ENCODE measurements around the gene REN. TPM values are rescaled to one million over a fixed set of nuclear protein-coding genes. Genes with fewer than 3 reads are reported as not detected.
A peak's percentile ranks its signal among the peaks of the same experiment; 100 is the strongest.

REN gene
- total RNA-seq, 1 donor from 2014 or later, result not detected

GRCh38 chr1:204110894-204111633, 55.1 kb downstream of the REN start:
- DNase-seq (ENCODE audit: low spot score, unreplicated experiment), result no peak

GRCh38 chr1:204108312-204109141, 57.6 kb downstream of the REN start:
- H3K4me1 Mint-ChIP-seq (ENCODE audit: low read depth), result peaks cover 18% of the 10 kb centered on the region
- H3K36me3 Mint-ChIP-seq (ENCODE audit: insufficient read depth), result no peaks in the 10 kb centered on the region
- no peak for TF ChIP-seq CTCF (IDR thresholded peaks at IDR 0.05; ENCODE audit: unreplicated experiment)
- H3K27me3 Mint-ChIP-seq, result no peaks in the 10 kb centered on the region
- H3K27ac Mint-ChIP-seq, result peak overlapping the region; percentile 88
- DNase-seq (ENCODE audit: low spot score, unreplicated experiment), result no peak
- no peaks in the 10 kb centered on the region for H3K9me3 Mint-ChIP-seq (ENCODE audit: low read depth)
- H3K4me3 Mint-ChIP-seq (ENCODE audit: low read depth), result peak overlapping the region; percentile 38

More at GRCh38 chr1:204110894-204111633, 55.1 kb downstream of the REN start:
- H3K36me3 Mint-ChIP-seq (ENCODE audit: insufficient read depth), result no peaks in the 10 kb centered on the region
- no peaks in the 10 kb centered on the region for H3K27me3 Mint-ChIP-seq
- no peaks in the 10 kb centered on the region for H3K9me3 Mint-ChIP-seq (ENCODE audit: low read depth)
- no peak overlapping the region for H3K4me3 Mint-ChIP-seq (ENCODE audit: low read depth)
- TF ChIP-seq CTCF (IDR thresholded peaks at IDR 0.05; ENCODE audit: unreplicated experiment), result no peak
- no peak overlapping the region for H3K27ac Mint-ChIP-seq
- H3K4me1 Mint-ChIP-seq (ENCODE audit: low read depth), result peaks cover 15% of the 10 kb centered on the region

GRCh38 chr1:204107892-204108291, 58.2 kb downstream of the REN start:
- H3K27ac Mint-ChIP-seq, result no peak overlapping the region
- no peak overlapping the region for H3K4me3 Mint-ChIP-seq (ENCODE audit: low read depth)

GRCh38 chr1:204106825-204107224, 59.3 kb downstream of the REN start:
- TF ChIP-seq CTCF (IDR thresholded peaks at IDR 0.05; ENCODE audit: unreplicated experiment), result no peak
- Mint-ChIP-seq H3K36me3 (ENCODE audit: insufficient read depth) (no peaks in the 10 kb centered on the region), H3K9me3 (ENCODE audit: low read depth) (no peaks in the 10 kb centered on the region), H3K4me3 (ENCODE audit: low read depth) (no peak overlapping the region), H3K27ac (no peak overlapping the region), H3K4me1 (ENCODE audit: low read depth) (peaks cover 29% of the 10 kb centered on the region), H3K27me3 (no peaks in the 10 kb centered on the region)
- DNase-seq (ENCODE audit: low spot score, unreplicated experiment), result no peak

More at GRCh38 chr1:204107892-204108291, 58.2 kb downstream of the REN start:
- no peaks in the 10 kb centered on the region for H3K9me3 Mint-ChIP-seq (ENCODE audit: low read depth)
- H3K27me3 Mint-ChIP-seq, result no peaks in the 10 kb centered on the region
- no peak for TF ChIP-seq CTCF (IDR thresholded peaks at IDR 0.05; ENCODE audit: unreplicated experiment)
- H3K4me1 Mint-ChIP-seq (ENCODE audit: low read depth), result peaks cover 20% of the 10 kb centered on the region
- DNase-seq (ENCODE audit: low spot score, unreplicated experiment), result no peak
- H3K36me3 Mint-ChIP-seq (ENCODE audit: insufficient read depth), result no peaks in the 10 kb centered on the region

GRCh38 chr1:204105131-204105515, 61.0 kb downstream of the REN start:
- H3K27me3 Mint-ChIP-seq, result no peaks in the 10 kb centered on the region
- H3K27ac Mint-ChIP-seq, result no peak overlapping the region
- no peak overlapping the region for H3K4me3 Mint-ChIP-seq (ENCODE audit: low read depth)
- TF ChIP-seq CTCF (IDR thresholded peaks at IDR 0.05; ENCODE audit: unreplicated experiment), result no peak
- no peaks in the 10 kb centered on the region for H3K36me3 Mint-ChIP-seq (ENCODE audit: insufficient read depth)
- no peaks in the 10 kb centered on the region for H3K9me3 Mint-ChIP-seq (ENCODE audit: low read depth)
- H3K4me1 Mint-ChIP-seq (ENCODE audit: low read depth), result peaks cover 35% of the 10 kb centered on the region
- DNase-seq (ENCODE audit: low spot score, unreplicated experiment), result no peak
